H9 (cell line): ENCODE results near the gene ITCH. TPM values are rescaled to one million over a fixed set of nuclear protein-coding genes. Genes with fewer than 3 reads are reported as not detected.

Source experiments
- DNase-seq: peaks from one replicate; pipeline ENCODE4 v3.0.0-alpha.2; 2017
- H2AFZ ChIP-seq: one replicate; pipeline ENCODE4 v1.6.1; 2013; ENCODE audit warnings: mild to moderate bottlenecking, low read length, control low read depth, moderate library complexity
- H2AK5ac ChIP-seq: 2 replicates; pipeline ENCODE4 v1.6.1; 2013; ENCODE audit warnings: low read length, control low read depth, mixed read lengths; ENCODE audit not compliant: insufficient read length
- H2BK120ac ChIP-seq: one replicate; pipeline ENCODE4 v1.6.1; 2013; ENCODE audit warnings: low read depth, mild to moderate bottlenecking, low read length, control low read depth, inconsistent platforms; ENCODE audit not compliant: poor library complexity, severe bottlenecking
- H2BK12ac ChIP-seq: 2 replicates; pipeline ENCODE4 v1.6.1; 2013; ENCODE audit warnings: low read length, control low read depth, mixed read lengths, low read depth; ENCODE audit not compliant: insufficient read length
- H2BK15ac ChIP-seq: 2 replicates; pipeline ENCODE4 v1.6.1; 2013; ENCODE audit warnings: low read depth, low read length, control low read depth
- H2BK20ac ChIP-seq: one replicate; pipeline ENCODE4 v1.6.1; 2013; ENCODE audit warnings: low read depth, mild to moderate bottlenecking, low read length, control low read depth, inconsistent platforms; ENCODE audit not compliant: poor library complexity, severe bottlenecking
- H2BK5ac ChIP-seq: 2 replicates; pipeline ENCODE4 v1.6.1; 2013; ENCODE audit warnings: low read length, control low read depth, mixed read lengths; ENCODE audit not compliant: insufficient read length
- H3K14ac ChIP-seq: 2 replicates; pipeline ENCODE4 v1.6.1; 2013; ENCODE audit warnings: low read length, control low read depth; ENCODE audit not compliant: insufficient read depth
- H3K18ac ChIP-seq: 2 replicates; pipeline ENCODE4 v1.6.1; 2013; ENCODE audit warnings: low read depth, mild to moderate bottlenecking, mixed read lengths, low read length, control low read depth; ENCODE audit not compliant: insufficient read length
- H3K23ac ChIP-seq: 2 replicates; pipeline ENCODE4 v1.6.1; 2013; ENCODE audit warnings: low read length, control low read depth, mixed read lengths, low read depth; ENCODE audit not compliant: insufficient read length
- H3K23me2 ChIP-seq: 2 replicates; pipeline ENCODE4 v1.6.1; 2013; ENCODE audit warnings: low read depth, mild to moderate bottlenecking, mixed read lengths, low read length, control low read depth; ENCODE audit not compliant: insufficient read length, poor library complexity, severe bottlenecking
- H3K27ac ChIP-seq: 2 replicates; pipeline ENCODE4 v1.5.1; 2013; ENCODE audit warnings: low read length, control low read depth, mixed read lengths, low read depth; ENCODE audit not compliant: insufficient read length
- H3K27me3 ChIP-seq: 2 replicates; pipeline ENCODE4 v1.6.1; 2013; ENCODE audit warnings: low read length, control low read depth, inconsistent platforms; ENCODE audit not compliant: insufficient read depth
- H3K4ac ChIP-seq: 2 replicates; pipeline ENCODE4 v1.6.1; 2013; ENCODE audit warnings: low read depth, mild to moderate bottlenecking, control low read depth, inconsistent platforms, low read length, moderate library complexity
- H3K4me1 ChIP-seq: 2 replicates; pipeline ENCODE4 v1.6.1; 2013; ENCODE audit warnings: low read length, control low read depth, inconsistent platforms; ENCODE audit not compliant: insufficient read depth
- H3K4me2 ChIP-seq: 2 replicates; pipeline ENCODE4 v1.6.1; 2013; ENCODE audit warnings: low read length, control low read depth, mixed read lengths; ENCODE audit not compliant: insufficient read length, insufficient read depth
- H3K56ac ChIP-seq: 2 replicates; pipeline ENCODE4 v1.6.1; 2013; ENCODE audit warnings: low read depth, mild to moderate bottlenecking, mixed read lengths, low read length, control low read depth; ENCODE audit not compliant: insufficient read length
- H3K79me1 ChIP-seq: 2 replicates; pipeline ENCODE4 v1.6.1; 2013; ENCODE audit warnings: low read depth, mild to moderate bottlenecking, moderate library complexity, low read length, control low read depth, inconsistent platforms; ENCODE audit not compliant: insufficient read depth, poor library complexity, severe bottlenecking
- H3K79me2 ChIP-seq: 2 replicates; pipeline ENCODE4 v1.6.1; 2013; ENCODE audit warnings: low read length, control low read depth, inconsistent platforms; ENCODE audit not compliant: insufficient read depth
- H3K9ac ChIP-seq: 2 replicates; pipeline ENCODE4 v1.6.1; 2013; ENCODE audit warnings: low read length, control low read depth, mixed read lengths; ENCODE audit not compliant: insufficient read length; ENCODE audit errors: extremely low read depth
- H3K9me3 ChIP-seq: one replicate; pipeline ENCODE4 v1.6.1; 2013; ENCODE audit warnings: low read depth, low read length, inconsistent platforms; ENCODE audit not compliant: control insufficient read depth
- H3T11ph ChIP-seq: one replicate; pipeline ENCODE4 v1.6.1; 2013; ENCODE audit warnings: mild to moderate bottlenecking, low read length, control low read depth, inconsistent platforms
- H4K20me1 ChIP-seq: one replicate; pipeline ENCODE4 v1.6.1; 2013; ENCODE audit not compliant: control insufficient read depth, insufficient read length, insufficient read depth
- H4K5ac ChIP-seq: 2 replicates; pipeline ENCODE4 v1.6.1; 2013; ENCODE audit warnings: low read depth, mild to moderate bottlenecking, mixed read lengths, low read length, control low read depth; ENCODE audit not compliant: insufficient read length
- H4K8ac ChIP-seq: replicated peaks from 2 replicates; pipeline ENCODE4 v1.6.1; 2013; ENCODE audit warnings: low read length, control low read depth, mixed read lengths, low read depth; ENCODE audit not compliant: insufficient read length
- H4K91ac ChIP-seq: 2 replicates; pipeline ENCODE4 v1.6.1; 2013; ENCODE audit warnings: low read depth, mild to moderate bottlenecking, moderate library complexity, mixed read lengths, low read length, control low read depth; ENCODE audit not compliant: insufficient read length
- H3K27ac Mint-ChIP-seq, 3 experiments: 2 replicates in 2 of 3; 3 replicates in 1 of 3; pipeline ENCODE4 v1.8.0; 2020 to 2021; ENCODE audit warnings: mixed read lengths in 3 of 3, mild to moderate bottlenecking in 1 of 3, moderate library complexity in 1 of 3
- H3K27me3 Mint-ChIP-seq: 2 replicates; pipeline ENCODE4 v1.8.0; 2021; ENCODE audit warnings: low read depth, mild to moderate bottlenecking, moderate library complexity, mixed read lengths
- H3K36me3 Mint-ChIP-seq, 3 experiments: 2 replicates in 2 of 3; 3 replicates in 1 of 3; pipeline ENCODE4 v1.8.0; 2020 to 2021; ENCODE audit warnings: low read depth in 3 of 3, mixed read lengths in 3 of 3; ENCODE audit not compliant: insufficient read depth in 1 of 3
- H3K4me1 Mint-ChIP-seq, 2 experiments: 2 replicates each; pipeline ENCODE4 v1.8.0; 2020; ENCODE audit warnings: mixed read lengths in 2 of 2
- H3K4me3 Mint-ChIP-seq, 2 experiments: 2 replicates in 1 of 2; 3 replicates in 1 of 2; pipeline ENCODE4 v1.8.0; 2020 to 2021; ENCODE audit warnings: mild to moderate bottlenecking in 2 of 2, mixed read lengths in 2 of 2, moderate library complexity in 1 of 2
- H3K9me3 Mint-ChIP-seq, 2 experiments: 2 replicates in 1 of 2; 3 replicates in 1 of 2; pipeline ENCODE4 v1.8.0; 2020; ENCODE audit warnings: mild to moderate bottlenecking in 2 of 2, mixed read lengths in 2 of 2, moderate library complexity in 1 of 2
- CTCF ChIP-seq: fragments of 200-600 bp; sonication (generic); conservative IDR thresholded peaks from 3 replicates; pipeline ENCODE4 v1.8.0; 2021; ENCODE audit warnings: antibody characterized with exemption, mild to moderate bottlenecking
- WGBS: extraction: QIAGEN DNeasy Blood & Tissue Kit; methylation state at CpG from one replicate; pipeline ENCODE4 v1.1.7; 2013; ENCODE audit warnings: missing lambda C conversion rate, low lambda C conversion rate, mixed read lengths; ENCODE audit not compliant: insufficient read length; ENCODE audit errors: extremely low coverage; 5-methylcytosine and 5-hydroxymethylcytosine counted together
- total RNA-seq: library from RNA; stranded (reverse); gene quantifications from 2 replicates; pipeline ENCODE4 v1.2.1, GENCODE V29; 2021

ITCH gene
- total RNA-seq, 1 experiment from 2014 or later = 55.9 TPM

GRCh38 chr20:34347571-34347970, 15.5 kb upstream of the ITCH start:
- WGBS = no CpG with 5 or more reads among the region's 4 CpGs
- no peak for TF ChIP-seq CTCF
- Histone ChIP-seq H2AFZ (no peak overlapping the region), H3K4ac (no peak overlapping the region), H3K4me2 (no peak overlapping the region), H3K4me1 (no peaks in the 10 kb centered on the region), H4K8ac (no peak overlapping the region), H2BK120ac (no peak overlapping the region), H4K20me1 (no peaks in the 10 kb centered on the region), H3K79me2 (no peaks in the 10 kb centered on the region), H3T11ph (no peak overlapping the region), H3K23ac (no peak overlapping the region), H3K14ac (no peak overlapping the region), H2BK12ac (no peak overlapping the region), H2BK5ac (no peak overlapping the region), H4K5ac (no peak overlapping the region), H3K27me3 (no peaks in the 10 kb centered on the region), H3K9me3 (no peaks in the 10 kb centered on the region), H3K27ac (no peak overlapping the region), H3K79me1 (no peaks in the 10 kb centered on the region), H3K18ac (no peak overlapping the region), H3K56ac (no peak overlapping the region), H3K23me2 (no peaks in the 10 kb centered on the region), H2BK15ac (no peak overlapping the region), H4K91ac (no peak overlapping the region), H2AK5ac (no peak overlapping the region), H3K9ac (no peak overlapping the region), H2BK20ac (no peak overlapping the region)
- no peaks in the 10 kb centered on the region; the same call in 1 of the 2 replicates for H3K27me3 Mint-ChIP-seq
- no peak overlapping the region for H3K27ac Mint-ChIP-seq
- H3K4me1 Mint-ChIP-seq = peaks cover 14 to 20% of the 10 kb centered on the region in 2 experiments
- H3K9me3 Mint-ChIP-seq = no peaks in the 10 kb centered on the region
- H3K36me3 Mint-ChIP-seq = no peaks in the 10 kb centered on the region
- no peak for DNase-seq
- no peak overlapping the region for H3K4me3 Mint-ChIP-seq
